Body of pancreas (tissue), 4 donors: Measurements from ENCODE around the gene MAML3. TPM values are rescaled to one million over a fixed set of nuclear protein-coding genes. Genes with fewer than 3 reads are reported as not detected.
A peak's percentile ranks its signal among the peaks of the same experiment; 100 is the strongest.

ENCODE experiments used
- ATAC-seq: fragments of 150-250 bp; one replicate; pipeline ENCODE4 v1.9.1; 2016
- DNase-seq, 4 donors: peaks; one replicate each; pipeline ENCODE4 v3.0.0-alpha.2; 2019
- H3K27ac ChIP-seq, 4 donors: fragments of 200-600 bp; sonication (generic); 1 replicate in 3 of 4; 2 replicates in 1 of 4; pipeline versions ENCODE4 v1.5.1 to v1.6.1; 2016 to 2019; ENCODE audit warnings: mild to moderate bottlenecking in 1 of 4, mixed read lengths in 1 of 4, moderate library complexity in 1 of 4
- H3K27me3 ChIP-seq, 2 donors: fragments of 200-600 bp; sonication (generic); one replicate each; pipeline ENCODE4 v1.6.0; 2016; ENCODE audit warnings: mild to moderate bottlenecking in 1 of 2
- H3K36me3 ChIP-seq, 2 donors: fragments of 200-600 bp; sonication (generic); replicated peaks in 1 of 2; 2 replicates each; pipeline ENCODE4 v1.5.1; 2016; ENCODE audit warnings: low read depth in 2 of 2; ENCODE audit not compliant: insufficient read depth in 1 of 2
- H3K4me1 ChIP-seq: fragments of 200-600 bp; sonication (generic); one replicate; pipeline ENCODE4 v1.6.0; 2016
- H3K4me3 ChIP-seq, 2 donors: fragments of 200-600 bp; sonication (generic); 1 replicate in 1 of 2; 2 replicates in 1 of 2; pipeline ENCODE4 v1.5.1; 2016 to 2019
- H3K9me3 ChIP-seq, 3 donors: fragments of 200-600 bp; sonication (generic); 1 replicate in 2 of 3; 2 replicates in 1 of 3; pipeline ENCODE4 v1.5.1; 2016
- POLR2A ChIP-seq, 3 donors: fragments of 450-650 bp; IDR thresholded peaks; one replicate each; pipeline ENCODE4 v1.6.1; 2016; ENCODE audit warnings: antibody characterized with exemption in 3 of 3, mild to moderate bottlenecking in 2 of 3
- WGBS, 2 donors: methylation state at CpG; one replicate each; pipeline ENCODE4 v1.1.5; 2017; 5-methylcytosine and 5-hydroxymethylcytosine counted together
- intact Hi-C: fragments of 100-400 bp; cut with DNase I; formaldehyde crosslinking; loops from one replicate; pipeline ENCODE4 v1.15.1; 2023
- total RNA-seq, 2 donors: library from RNA; depleted of rRNA; stranded (reverse); fragments of >200 nt; gene quantifications; one replicate each; pipeline ENCODE4 v1.1.0, GENCODE V29; 2016
- TF ChIP-seq, protein P1 (sequence below), 7 experiments: fragments of 450-650 bp in 4 of 7; fragments of 200-600 bp in 3 of 7; sonication (generic) in 3 of 7; IDR thresholded peaks; one replicate each; pipeline ENCODE4 v1.5.1; 2016 to 2019; ENCODE audit warnings: antibody characterized with exemption in 7 of 7

Gene MAML3
- total RNA-seq, 2 donors from 2014 or later: 11.2 to 11.4 TPM

- peak overlapping the region; percentile 26 to 72 (median 59) for H3K27ac ChIP-seq
- 5 to 23% methylated on average over 2 of the region's 2 CpGs for whole genome bisulfite sequencing, 2 donors
- H3K27me3 ChIP-seq: no peaks in the 10 kb centered on the region
- TF ChIP-seq POLR2A (IDR thresholded peaks at IDR 0.05): no peak
- TF ChIP-seq, protein P1, sequence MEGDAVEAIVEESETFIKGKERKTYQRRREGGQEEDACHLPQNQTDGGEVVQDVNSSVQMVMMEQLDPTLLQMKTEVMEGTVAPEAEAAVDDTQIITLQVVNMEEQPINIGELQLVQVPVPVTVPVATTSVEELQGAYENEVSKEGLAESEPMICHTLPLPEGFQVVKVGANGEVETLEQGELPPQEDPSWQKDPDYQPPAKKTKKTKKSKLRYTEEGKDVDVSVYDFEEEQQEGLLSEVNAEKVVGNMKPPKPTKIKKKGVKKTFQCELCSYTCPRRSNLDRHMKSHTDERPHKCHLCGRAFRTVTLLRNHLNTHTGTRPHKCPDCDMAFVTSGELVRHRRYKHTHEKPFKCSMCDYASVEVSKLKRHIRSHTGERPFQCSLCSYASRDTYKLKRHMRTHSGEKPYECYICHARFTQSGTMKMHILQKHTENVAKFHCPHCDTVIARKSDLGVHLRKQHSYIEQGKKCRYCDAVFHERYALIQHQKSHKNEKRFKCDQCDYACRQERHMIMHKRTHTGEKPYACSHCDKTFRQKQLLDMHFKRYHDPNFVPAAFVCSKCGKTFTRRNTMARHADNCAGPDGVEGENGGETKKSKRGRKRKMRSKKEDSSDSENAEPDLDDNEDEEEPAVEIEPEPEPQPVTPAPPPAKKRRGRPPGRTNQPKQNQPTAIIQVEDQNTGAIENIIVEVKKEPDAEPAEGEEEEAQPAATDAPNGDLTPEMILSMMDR (IDR thresholded peaks at IDR 0.05): no peak
- ATAC-seq (peak; percentile 63), DNase-seq (no peak)
- no peaks in the 10 kb centered on the region for H3K9me3 ChIP-seq
- intact Hi-C loops: no loop called here
- H3K4me1 ChIP-seq: peaks cover 32% of the 10 kb centered on the region
- H3K4me3 ChIP-seq: no peak overlapping the region
- no peaks in the 10 kb centered on the region for H3K36me3 ChIP-seq
Observed at GRCh38 chr4:139962130-139962684, 191.8 kb downstream of the MAML3 start.

DNA sequence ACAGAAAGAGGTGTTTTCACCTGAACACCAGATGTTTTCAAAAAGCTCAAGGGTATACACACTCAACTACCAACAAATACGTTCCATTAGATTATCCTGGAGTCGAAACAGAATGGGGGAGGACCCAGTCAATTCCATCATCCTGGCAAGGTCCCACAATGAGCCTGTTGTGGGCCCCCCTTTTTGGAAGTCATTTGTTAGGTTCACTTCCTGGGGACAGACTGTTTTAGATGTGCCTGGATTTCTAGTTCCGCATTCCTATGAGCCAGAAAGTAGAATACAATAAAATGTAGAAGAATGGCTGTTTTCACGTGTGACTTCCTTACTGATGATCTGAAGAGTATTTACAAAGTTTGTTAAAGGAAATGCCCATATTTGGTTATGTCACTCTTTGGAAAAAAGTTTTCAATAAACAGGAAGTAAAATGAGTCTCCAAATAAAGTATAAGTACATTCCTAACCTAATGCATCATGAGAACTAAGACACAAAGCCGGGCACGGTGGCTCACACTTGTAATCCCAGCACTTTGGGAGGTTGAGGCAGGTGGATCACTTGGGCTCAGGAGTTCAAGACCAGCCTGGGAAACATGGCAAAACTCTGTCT lies 192.5 kb downstream of the MAML3 start:
- H3K4me1 ChIP-seq: peaks cover 32% of the 10 kb centered on the region
- peak overlapping the region; percentile 26 to 72 (median 59) for H3K27ac ChIP-seq
- no peaks in the 10 kb centered on the region for H3K36me3 ChIP-seq
- no peak overlapping the region for H3K4me3 ChIP-seq
- TF ChIP-seq, protein P1 (IDR thresholded peaks at IDR 0.05): no peak
- TF ChIP-seq POLR2A (IDR thresholded peaks at IDR 0.05): no peak
- 52 to 68% methylated on average over 6 of the region's 6 CpGs for WGBS, 2 donors
- ATAC-seq (peak; percentile 64), DNase-seq (no peak)
- intact Hi-C loops: no loop called here
- no peaks in the 10 kb centered on the region for H3K9me3 ChIP-seq
- H3K27me3 ChIP-seq: no peaks in the 10 kb centered on the region

- H3K4me3 ChIP-seq: no peak overlapping the region
- no peak overlapping the region for H3K27ac ChIP-seq
- H3K27me3 ChIP-seq: no peaks in the 10 kb centered on the region
- no peak for DNase-seq
- peaks cover 36% of the 10 kb centered on the region for H3K4me1 ChIP-seq
- ATAC-seq: no peak
- no peaks in the 10 kb centered on the region for H3K9me3 ChIP-seq
- intact Hi-C loops: no loop called here
- H3K36me3 ChIP-seq: no peaks in the 10 kb centered on the region
- TF ChIP-seq POLR2A (IDR thresholded peaks at IDR 0.05): no peak
- TF ChIP-seq, protein P1 (IDR thresholded peaks at IDR 0.05): no peak
- 73 to 93% methylated on average over 4 of the region's 4 CpGs for WGBS, 2 donors
Observed at GRCh38 chr4:139959396-139959795, 194.6 kb downstream of the MAML3 start.

- ATAC-seq: no peak
- DNase-seq: no peak
- intact Hi-C loops: no loop called here
- Histone ChIP-seq H3K9me3 (no peaks in the 10 kb centered on the region), H3K36me3 (no peaks in the 10 kb centered on the region), H3K27ac (no peak overlapping the region), H3K4me3 (no peak overlapping the region), H3K4me1 (peaks cover 36% of the 10 kb centered on the region), H3K27me3 (no peaks in the 10 kb centered on the region)
- 73 to 78% methylated on average over 3 of the region's 3 CpGs for WGBS, 2 donors
- TF ChIP-seq POLR2A (IDR thresholded peaks at IDR 0.05): no peak
- TF ChIP-seq, protein P1 (IDR thresholded peaks at IDR 0.05): no peak
Observed at GRCh38 chr4:139958739-139959098, 195.3 kb downstream of the MAML3 start.
